Central memory CD4-positive, alpha-beta T cell (primary cell): Measurements from ENCODE around the gene GMDS.
"Not testable (repeated sequence)": the region's sequence is repeated elsewhere in the genome, so short reads cannot be mapped to it uniquely, and the experiment has no call there.

Experiments used
- DNase-seq: peaks from one replicate; pipeline ENCODE4 v3.0.0; 2022

Gene GMDS

DNA sequence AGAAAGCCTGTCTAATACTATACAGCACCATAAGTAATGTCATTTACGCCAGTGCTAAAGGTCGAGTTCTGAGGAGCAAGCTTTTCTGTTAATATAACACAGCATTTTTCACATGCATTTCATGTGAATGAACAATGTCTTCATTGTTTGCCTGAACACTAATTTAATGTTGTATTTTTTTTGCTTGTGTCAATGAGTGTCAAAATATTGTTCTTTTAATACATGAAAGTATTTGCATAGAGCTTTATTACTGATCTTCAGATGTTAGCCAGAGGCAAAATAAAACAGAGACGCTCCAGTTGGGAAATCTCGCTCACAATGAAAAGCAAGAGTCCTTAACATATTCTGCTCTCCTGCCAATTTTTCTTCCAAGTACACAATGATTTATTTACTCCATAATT lies 483.9 kb downstream of the GMDS start:
- no peak for DNase-seq

DNA sequence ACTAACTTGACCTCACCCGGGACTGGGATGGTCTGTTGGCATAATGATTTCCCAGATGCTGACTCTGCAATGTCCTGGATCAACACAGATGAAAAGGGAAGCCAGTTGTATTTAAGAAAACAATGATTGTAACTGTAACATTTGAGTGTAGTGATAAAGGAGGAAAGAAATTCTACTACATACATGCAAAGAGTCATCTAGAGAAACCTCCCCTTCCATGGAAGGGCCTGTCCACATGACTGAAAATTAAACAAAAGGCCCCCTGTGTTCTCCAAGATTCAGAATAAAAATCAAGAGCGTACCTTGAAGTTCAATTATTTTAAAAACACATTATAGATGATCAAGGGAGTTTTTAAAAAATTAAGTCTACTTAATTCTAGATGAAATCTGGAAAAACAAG lies 484.5 kb downstream of the GMDS start:
- no peak for DNase-seq

DNA sequence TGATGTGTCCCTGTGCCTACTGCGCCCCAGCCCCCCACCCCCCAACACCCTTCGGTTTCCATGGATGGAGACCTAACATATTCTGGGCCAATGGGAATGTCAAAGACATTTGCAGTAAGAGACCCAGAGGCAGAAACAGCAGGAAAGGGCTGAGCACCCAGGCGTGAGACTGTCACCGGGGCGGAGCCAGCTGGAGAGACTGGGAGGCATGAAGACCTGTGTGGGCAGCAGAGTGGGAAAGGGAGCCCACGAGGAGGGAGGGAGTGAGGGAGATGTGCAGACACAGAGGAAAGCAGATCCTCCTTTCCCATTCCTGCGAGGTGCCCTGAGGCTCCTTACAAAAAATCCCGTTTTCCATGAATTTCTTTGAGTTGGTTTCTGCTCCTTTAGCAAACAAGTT lies 485.5 kb downstream of the GMDS start:
- DNase-seq = no peak

DNA sequence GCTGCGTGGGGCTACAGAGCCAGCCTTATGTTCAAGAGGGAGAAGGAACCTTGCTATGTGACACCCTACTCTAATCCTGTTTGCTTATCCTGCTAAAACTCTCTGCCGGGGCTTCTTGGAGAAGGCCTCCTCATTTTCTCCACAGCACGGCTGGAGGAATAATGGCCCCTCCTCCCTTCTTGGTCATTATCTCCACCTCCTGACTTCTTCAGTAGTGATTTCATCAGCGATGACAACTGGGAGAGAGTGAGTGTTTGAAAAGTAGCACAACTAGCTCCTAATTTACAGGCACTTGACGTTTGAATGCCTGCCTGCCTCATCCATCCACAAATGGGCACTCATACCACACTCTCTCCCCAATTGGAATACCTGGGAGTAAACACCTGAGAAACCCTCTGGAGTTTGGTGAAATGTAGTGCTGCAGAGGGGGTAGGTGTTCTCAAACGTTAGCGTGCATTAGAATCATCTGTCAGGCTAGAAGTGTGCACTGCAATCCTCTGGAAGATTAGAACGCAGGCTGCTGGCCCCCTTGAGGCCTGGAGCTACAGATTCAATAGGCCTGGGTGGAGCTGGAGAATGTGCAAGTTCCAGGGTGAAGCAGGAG lies 487.2 kb downstream of the GMDS start:
- DNase-seq = no peak

DNA sequence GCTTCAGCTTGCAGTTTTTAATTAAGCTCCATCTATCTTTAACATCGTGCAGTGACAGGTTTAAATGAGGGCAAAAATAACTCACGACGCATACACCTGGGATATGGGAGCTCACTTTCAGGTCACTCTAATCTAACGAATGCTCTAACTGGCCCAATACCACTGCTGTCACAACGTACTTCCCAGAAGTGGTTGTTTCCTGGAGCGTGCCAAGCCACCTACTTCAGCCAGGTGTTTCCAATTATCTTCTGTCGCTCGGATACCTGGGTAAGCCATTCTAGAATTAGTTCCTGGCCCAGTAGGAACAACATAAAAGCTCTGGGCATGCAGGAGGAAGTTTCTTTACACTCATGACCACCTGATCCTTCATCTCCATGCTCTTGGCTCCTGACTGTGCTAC lies 488.3 kb downstream of the GMDS start:
- DNase-seq = no peak

DNA sequence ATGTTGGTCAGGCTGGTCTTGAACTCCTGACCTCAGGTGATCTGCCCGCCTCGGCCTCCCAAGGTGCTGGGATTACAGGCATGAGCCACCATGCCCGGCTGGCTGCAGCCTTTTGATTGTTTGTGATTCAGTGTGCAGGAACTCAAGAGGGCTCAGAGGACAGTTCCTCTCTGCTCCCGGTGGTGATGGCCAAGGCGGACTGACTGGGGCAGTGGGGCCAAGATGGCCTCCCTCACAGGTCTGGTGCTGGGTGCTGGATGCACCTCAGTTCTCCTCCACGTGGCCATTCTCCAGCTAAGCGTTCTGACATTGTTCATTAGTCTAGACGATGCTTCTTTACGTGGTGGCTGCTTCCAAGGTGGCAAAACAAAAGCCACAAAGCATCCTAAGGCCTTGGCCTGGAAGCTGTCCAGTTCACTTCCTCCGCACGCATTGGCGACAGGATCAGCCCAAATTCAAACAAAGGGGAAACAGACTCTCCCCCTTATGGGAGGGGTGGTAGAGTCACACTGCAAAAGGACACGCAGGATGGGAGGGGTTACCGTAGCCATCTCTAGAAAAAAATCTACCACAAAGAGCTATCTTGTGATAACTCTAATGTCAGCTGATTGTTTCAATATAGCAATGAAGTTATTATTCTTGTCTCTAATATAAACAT lies 488.8 kb downstream of the GMDS start:
- DNase-seq = no peak

DNA sequence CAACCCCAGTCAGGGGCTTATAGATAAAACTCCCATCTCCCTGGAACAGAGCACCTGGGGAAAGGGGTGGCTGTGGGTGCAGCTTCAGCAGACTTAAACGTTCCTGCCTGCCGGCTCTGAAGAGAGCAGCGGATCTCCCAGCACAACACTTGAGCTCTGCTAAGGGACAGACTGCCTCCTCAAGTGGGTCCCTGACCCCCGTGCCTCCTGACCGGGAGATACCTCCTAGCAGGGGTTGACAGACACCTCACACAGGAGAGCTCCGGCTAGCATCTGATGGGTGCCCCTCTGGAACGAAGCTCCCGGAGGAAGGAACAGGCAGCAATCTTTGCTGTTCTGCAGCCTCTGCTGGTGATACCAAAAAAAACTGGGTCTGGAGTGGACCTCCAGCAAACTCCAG lies 494.3 kb downstream of the GMDS start:
- DNase-seq = not testable (repeated sequence)

DNA sequence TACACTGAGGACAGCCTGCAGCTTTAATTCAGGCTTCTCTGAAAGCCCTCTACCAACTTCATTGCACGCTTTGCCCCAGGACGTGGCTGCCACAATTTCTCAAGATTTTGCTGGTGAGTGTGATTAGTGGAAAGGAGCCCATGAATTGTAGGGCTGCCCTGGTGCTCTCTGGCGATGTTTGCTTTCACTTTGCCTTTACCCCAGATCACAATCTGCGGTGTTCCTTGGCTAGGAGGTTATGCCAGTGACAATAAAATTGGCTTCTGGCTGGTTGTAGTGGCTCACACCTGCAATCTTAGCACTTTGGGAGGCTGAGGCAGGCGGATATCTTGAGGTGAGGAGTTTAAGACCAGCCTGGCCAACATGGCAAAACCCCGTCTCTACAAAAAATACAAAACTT lies 496.4 kb downstream of the GMDS start:
- no peak for DNase-seq

DNA sequence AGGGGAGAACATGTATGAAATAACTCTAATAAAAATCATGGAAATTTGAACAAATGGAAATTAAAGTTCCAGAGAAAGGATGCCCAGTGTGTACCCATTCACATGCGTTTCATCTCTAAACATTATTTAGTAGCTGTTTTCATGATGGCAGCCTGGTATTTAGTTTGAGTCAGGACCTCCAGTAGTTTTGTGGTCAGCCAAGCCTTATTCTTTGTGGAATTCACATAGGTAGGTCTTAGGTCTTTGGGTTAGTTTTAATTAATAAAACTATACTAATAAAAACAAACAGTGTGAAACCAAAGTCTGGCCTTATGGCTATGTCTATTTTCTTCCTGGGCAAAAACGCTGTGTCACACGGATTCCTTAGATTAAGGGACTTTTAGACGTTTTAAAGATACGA lies 497.9 kb downstream of the GMDS start:
- no peak for DNase-seq

DNA sequence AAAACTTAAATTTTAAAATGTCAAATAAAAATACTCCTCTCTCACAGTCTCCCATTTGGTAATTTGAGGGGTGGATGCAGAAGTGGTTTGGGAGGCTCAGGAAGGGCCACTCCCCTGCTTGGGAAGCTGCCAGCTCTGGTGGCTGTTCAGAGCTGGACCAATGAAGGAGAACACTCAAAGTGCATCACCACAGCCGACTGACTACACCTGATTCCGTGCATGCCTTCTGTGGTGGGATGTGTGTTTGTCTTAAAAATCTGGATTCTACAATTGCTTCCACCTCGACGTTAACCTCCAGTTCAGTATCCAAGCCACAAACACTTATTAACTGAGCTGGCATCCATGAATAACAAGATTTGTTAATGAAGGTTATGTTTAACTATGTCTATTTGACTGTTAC lies 498.4 kb downstream of the GMDS start:
- DNase-seq = no peak

DNA sequence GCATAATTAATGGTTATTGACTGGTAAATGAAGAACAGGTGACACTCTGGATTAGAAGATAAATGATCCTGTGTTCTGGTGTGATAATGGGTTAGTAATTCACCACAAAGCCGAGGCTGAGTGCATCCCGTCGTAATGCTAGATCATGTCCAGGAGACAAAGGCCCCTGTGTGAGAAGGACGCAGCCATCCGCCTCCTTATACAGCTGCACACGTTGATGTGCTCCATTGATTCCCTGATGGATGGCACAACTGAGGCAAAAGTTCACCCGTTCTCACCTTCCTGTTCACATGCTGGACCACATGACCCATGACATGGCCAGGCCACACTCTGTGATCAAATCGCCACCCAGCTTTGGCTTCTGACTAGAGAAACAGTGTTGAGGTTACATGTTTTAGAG lies 499.6 kb downstream of the GMDS start:
- no peak for DNase-seq

DNA sequence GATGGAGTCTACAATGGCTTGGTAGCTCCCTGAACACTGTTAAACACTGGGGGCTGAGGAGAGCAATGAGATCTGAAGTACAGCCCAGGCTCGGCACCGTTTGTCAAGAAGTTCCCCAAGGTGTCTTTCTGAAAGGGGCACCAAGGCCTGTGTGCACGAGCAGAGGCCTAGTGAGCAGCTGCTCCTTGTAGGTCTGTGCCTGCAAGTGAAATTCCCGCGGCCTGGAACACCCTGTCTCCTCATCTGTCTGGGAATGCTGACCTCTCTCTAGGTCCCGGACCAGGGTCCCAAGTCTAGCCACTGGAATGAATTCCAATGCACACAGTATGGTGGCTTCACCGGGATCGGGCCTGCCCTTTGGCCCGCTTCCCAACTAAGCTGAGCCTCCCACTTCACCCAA lies 500.9 kb downstream of the GMDS start:
- no peak for DNase-seq

DNA sequence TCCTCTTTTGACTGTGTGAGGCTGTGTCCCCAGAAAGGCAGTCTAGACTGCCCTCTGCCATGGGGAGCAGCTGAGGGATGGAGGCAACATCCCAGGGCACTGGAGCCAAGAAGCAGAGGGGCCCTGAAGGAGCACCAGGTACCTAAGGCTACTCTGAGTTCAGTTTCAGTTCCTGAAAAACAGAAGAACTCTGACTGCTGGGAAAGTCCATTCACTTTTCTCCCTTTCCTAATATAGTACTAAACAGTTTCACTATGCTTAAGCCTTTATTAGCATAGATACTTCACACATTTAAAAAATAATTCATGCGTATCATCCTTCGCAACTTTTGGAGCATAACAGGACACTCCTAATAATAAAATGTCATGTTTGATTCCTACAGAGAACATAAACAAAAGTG lies 505.7 kb downstream of the GMDS start:
- DNase-seq = no peak

DNA sequence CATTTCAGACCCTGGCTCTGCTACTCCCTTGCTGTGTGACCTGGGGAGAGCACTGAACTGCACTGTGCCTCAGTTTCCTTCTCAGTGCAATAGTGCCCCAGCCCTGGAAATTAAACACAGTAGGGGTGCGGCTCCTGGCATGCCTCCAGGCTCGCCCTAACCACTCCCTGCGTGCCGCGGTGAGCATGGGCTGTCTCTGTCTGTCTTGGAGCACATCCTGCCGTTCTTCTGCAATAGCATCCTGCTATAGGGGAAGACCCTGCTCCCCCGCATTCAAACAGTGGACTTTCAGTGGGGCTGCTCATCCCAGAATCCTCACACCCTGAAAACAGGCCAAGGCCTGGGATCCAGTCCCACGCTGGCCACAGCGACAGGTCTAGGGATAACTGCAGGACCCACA lies 506.2 kb downstream of the GMDS start:
- no peak for DNase-seq

DNA sequence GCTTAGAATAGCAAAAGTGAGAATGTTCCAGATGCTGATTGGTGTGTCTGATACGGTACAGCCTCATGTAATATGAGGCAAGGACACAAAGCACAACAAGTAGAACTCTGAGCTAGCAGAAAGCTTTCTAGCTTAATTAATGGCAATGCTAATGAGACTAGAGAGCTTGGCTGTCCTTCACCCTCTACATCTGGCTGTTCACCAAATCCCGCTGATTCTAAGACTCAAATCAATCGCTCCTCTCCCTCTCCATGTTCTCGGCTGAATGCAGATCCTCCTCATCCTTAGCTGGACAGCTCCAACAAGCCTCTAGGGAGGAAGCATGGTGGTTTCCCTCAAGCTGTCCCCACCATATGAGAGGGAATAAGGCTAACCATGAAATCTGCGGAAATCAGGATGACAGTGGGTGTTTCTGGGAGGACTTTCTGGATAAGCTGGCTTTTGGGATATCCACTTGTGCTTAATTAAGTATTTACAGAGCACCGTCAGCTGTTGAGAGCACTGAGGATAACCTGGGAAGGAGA lies 506.8 kb downstream of the GMDS start:
- no peak for DNase-seq

DNA sequence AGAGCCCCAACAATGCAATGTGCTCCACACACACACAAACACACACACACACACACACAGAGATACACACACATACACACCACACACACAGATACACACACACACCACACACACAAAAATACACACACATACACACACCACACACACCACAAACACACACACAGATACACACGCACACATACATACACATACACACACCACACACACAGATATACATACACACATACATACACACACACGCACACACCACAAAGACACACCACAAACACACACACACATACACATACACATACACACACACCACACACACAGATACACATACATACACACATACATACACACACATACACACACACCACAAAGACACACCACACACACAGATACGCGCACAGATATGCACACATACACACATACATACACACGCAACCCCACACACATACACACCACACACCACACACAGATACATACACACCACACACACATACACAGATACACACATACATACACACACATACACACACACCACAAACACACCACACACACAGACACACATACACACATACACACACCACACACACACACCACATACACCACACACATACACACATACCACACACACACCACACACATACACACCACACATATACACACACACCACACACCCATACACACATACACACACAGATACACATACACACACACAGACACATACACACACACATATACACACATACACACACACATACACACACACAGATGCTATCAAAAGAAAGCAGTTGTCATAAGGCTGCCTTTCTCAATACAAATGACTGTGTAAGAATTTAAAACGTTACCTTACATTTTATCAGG lies 507.7 kb downstream of the GMDS start:
- no peak for DNase-seq

DNA sequence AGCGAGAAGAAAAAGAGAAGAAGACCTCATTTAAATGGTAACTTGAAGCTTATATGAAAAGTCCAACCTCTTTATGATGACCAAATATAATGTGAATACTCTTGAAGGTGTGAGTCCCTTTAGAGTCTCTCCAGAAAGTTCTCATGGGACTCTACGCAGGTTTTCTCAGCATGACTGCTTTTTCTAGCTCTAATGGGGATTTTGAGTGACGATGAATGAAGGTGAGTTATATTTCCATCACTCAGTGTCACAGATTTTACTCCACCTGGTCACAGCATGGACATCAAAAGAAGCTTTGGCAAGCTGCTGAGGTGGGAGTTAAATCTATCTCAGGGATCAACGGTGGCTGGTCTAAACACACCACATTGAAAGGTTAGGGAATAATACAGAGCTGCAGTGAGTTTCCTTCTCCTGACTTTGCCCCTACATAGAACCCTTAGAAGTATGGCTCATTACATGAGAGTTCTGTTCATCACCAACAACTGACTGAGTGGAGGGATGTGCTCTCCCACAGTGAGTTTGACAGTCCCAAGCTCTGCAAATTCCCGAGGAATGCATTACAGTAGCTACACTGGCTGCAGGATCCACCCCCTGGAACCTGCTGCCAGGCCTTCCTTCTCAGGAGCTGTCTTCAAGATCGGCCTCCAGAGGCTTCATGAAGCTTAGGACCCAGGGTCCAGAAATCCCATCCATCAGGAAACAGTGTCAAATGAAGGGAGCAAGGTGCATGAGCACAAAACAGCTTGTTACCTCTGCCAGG lies 508.9 kb downstream of the GMDS start:
- DNase-seq = no peak

DNA sequence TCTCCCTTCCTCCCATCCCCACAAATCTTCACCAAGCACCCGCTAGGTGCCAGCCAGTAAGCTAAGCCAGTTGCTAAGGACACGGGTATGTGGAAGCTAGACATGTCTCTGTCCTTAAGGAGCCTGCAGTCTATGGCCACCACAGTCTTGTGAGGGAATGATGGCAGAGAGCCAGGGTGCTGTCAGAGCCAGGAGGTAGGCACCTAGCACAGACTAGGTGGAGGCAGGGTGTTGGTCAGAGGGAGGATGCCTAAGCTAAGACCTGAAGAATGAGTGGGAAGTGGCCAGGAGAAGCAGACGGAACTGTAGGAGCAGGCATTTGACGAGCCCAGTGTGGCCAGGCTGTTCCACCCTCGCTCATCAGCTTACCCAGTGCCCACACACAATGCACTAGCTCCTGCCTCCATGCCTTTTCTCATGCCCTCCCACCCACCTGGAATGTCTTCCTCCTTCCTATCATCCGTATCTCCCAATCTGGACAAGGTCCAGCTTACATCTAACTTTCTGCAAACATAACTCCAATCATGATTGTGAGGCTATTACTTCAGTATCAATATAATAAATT lies 510.1 kb downstream of the GMDS start:
- DNase-seq = no peak

DNA sequence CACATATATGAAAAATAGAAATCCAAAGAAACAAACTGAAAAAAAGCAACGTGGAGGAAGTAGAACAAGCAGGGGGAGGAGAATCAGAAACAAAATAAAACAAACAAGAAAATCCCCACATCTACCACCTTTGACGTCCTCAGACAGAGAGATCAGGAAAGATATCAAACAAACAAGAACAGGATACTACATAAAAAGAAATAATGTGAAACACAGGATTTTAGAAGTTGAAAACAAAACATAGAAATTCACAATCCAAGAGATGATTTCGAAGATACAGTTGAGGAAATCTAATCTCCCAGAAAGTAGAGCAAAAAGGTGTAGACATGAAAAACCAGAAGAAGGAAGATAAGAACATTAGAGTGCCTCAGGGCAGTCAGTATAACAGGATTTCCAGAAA lies 514.5 kb downstream of the GMDS start:
- DNase-seq = no peak

DNA sequence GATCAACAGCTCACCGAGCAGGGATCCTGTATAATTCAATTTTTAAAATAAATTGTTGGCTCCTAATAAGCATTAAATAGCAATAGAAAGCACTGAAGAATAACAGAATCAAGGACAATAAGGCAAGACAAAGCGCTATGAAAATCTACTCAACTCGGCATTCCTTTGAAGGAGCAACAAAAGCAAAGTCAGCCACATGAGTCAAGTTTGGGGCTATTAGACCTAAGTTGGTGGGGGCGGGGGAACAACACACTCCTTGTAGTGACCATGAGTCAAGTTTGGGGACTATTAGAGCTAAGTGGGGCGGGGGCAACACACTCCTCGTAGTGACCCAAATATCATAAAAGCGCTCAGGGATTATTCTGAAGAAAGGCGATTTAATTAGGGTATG lies 515.7 kb downstream of the GMDS start:
- DNase-seq = no peak

DNA sequence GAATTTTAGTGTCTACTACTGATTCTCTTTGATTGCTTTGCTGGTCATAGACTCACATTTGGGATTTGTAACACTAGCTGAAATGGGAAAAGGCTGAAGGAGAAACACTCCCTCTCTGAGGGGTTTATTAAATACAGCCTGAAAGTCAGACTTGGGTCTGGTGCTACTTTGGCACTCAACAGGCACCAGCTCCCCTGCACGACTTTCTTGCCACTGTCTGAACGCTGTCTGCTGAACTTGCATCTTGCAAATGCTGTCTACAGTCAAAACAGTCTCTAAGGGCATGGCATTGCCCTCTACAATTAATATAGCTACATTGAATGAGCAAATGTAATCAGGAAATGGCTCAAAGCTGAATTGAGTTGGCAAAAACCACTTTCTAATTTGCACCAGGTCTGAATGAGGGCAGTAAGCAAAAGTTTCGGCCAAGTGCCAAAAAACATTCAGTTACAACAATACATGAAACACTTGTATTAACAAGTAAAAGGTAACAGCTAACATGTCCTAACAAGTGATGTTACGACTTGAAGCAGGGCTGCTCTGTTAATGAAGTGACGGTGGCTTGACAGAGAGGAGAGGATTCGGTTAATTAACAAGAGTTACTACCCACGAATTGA lies 516.2 kb downstream of the GMDS start:
- DNase-seq = no peak

DNA sequence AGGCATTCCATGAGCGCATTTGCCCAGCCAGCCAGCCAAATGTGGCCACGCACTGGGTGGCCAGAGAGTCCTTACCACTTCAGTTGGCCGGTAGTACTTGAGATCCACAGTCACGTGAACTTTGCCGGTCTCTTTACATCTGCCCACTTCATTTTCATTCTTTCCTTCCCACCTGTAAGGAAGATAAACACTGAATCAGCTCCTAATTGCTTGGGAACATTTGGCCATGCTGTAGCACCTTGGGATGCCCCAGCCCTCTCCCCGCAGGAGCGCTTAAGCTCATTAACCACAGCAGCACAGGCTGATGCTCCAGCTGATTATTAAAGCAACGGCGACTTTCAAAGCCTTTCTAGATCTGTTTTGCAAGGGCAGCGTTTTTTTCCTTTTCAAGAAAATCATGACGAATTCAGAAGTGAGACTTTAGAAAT lies 519.0 kb downstream of the GMDS start:
- DNase-seq = no peak
